GM23338 (cell line): ENCODE measurements around the gene CYP2W1. TPM values are rescaled to one million over a fixed set of nuclear protein-coding genes. Genes with fewer than 3 reads are reported as not detected.

Experiments used
- ATAC-seq: fragments of 200-7000 bp; cut with Tn5 transposase; 3 replicates; pipeline ENCODE4 v1.9.1; 2020
- DNase-seq: peaks from one replicate; pipeline ENCODE4 v3.0.0-alpha.2; 2015; ENCODE audit warnings: low spot score
- H2AFZ ChIP-seq: fragments of 200-600 bp; sonication (generic); 2 replicates; pipeline ENCODE4 v1.8.0; 2016; ENCODE audit warnings: antibody characterized with exemption, mild to moderate bottlenecking, moderate library complexity
- H3F3A ChIP-seq: fragments of 200-600 bp; sonication (generic); replicated peaks from 2 replicates; pipeline ENCODE4 v1.8.0; 2017; ENCODE audit warnings: antibody characterized with exemption, mixed run types, low read depth
- H3K27ac ChIP-seq: fragments of 200-600 bp; sonication (generic); 2 replicates; pipeline ENCODE4 v1.6.1; 2016; ENCODE audit warnings: low read depth
- H3K27me3 ChIP-seq: fragments of 200-600 bp; sonication (generic); 2 replicates; pipeline ENCODE4 v1.8.0; 2016; ENCODE audit warnings: mild to moderate bottlenecking, mixed run types, moderate library complexity; ENCODE audit not compliant: insufficient read depth
- H3K36me3 ChIP-seq: fragments of 200-600 bp; sonication (generic); 2 replicates; pipeline ENCODE4 v1.8.0; 2016; ENCODE audit warnings: mild to moderate bottlenecking; ENCODE audit not compliant: insufficient read depth
- H3K4me1 ChIP-seq: fragments of 200-600 bp; sonication (generic); 2 replicates; pipeline ENCODE4 v1.8.0; 2016; ENCODE audit warnings: mild to moderate bottlenecking, moderate library complexity; ENCODE audit not compliant: insufficient read depth
- H3K4me2 ChIP-seq: fragments of 200-600 bp; sonication (generic); 2 replicates; pipeline ENCODE4 v1.7.1; 2017; ENCODE audit warnings: mixed run types
- H3K4me3 ChIP-seq: fragments of 200-600 bp; sonication (generic); 2 replicates; pipeline ENCODE4 v1.6.1; 2016; ENCODE audit warnings: mixed run types
- H3K79me2 ChIP-seq: fragments of 200-600 bp; sonication (generic); replicated peaks from 2 replicates; pipeline ENCODE4 v1.8.0; 2017; ENCODE audit warnings: mild to moderate bottlenecking; ENCODE audit not compliant: insufficient read depth
- H3K9me2 ChIP-seq: fragments of 200-600 bp; sonication (generic); 2 replicates; pipeline ENCODE4 v1.8.0; 2017; ENCODE audit not compliant: insufficient read depth
- H4K20me1 ChIP-seq: fragments of 200-600 bp; sonication (generic); replicated peaks from 2 replicates; pipeline ENCODE4 v1.8.0; 2017; ENCODE audit warnings: mild to moderate bottlenecking; ENCODE audit not compliant: insufficient read depth
- H3K27ac Mint-ChIP-seq: 2 replicates; pipeline ENCODE4 v1.8.0; 2020; ENCODE audit warnings: inconsistent platforms, mild to moderate bottlenecking, moderate library complexity, mixed read lengths
- H3K27me3 Mint-ChIP-seq: 3 replicates; pipeline ENCODE4 v1.8.0; 2022; ENCODE audit warnings: low read depth, mild to moderate bottlenecking, moderate library complexity, mixed read lengths, inconsistent platforms; ENCODE audit not compliant: insufficient read depth, poor library complexity
- H3K36me3 Mint-ChIP-seq: 3 replicates; pipeline ENCODE4 v1.8.0; 2021; ENCODE audit warnings: low read depth, mild to moderate bottlenecking, inconsistent platforms, moderate library complexity, mixed read lengths
- H3K4me1 Mint-ChIP-seq: 3 replicates; pipeline ENCODE4 v1.8.0; 2020; ENCODE audit warnings: mild to moderate bottlenecking, inconsistent platforms, mixed read lengths
- H3K4me3 Mint-ChIP-seq: 3 replicates; pipeline ENCODE4 v1.8.0; 2021; ENCODE audit warnings: moderate library complexity, mild to moderate bottlenecking, inconsistent platforms, mixed read lengths
- H3K9me3 Mint-ChIP-seq: 3 replicates; pipeline ENCODE4 v1.8.0; 2020; ENCODE audit warnings: moderate library complexity, mild to moderate bottlenecking, inconsistent platforms, mixed read lengths
- CREB1 ChIP-seq: fragments of 250-450 bp; sonication (Bioruptor Pico); IDR thresholded peaks from 2 replicates; pipeline ENCODE4 v1.5.0; 2020; ENCODE audit warnings: low read depth, mild to moderate bottlenecking, moderate library complexity
- CTCF ChIP-seq, 2 experiments: fragments of 200-600 bp in 1 of 2; sonication (generic) in 1 of 2; conservative IDR thresholded peaks; 2 replicates each; pipeline versions ENCODE4 v1.5.1 to v1.6.1; 2016 to 2017; ENCODE audit warnings: antibody characterized with exemption in 2 of 2, low read depth in 2 of 2, mild to moderate bottlenecking in 2 of 2, moderate library complexity in 1 of 2
- ETS1 ChIP-seq: IDR thresholded peaks from 2 replicates; pipeline ENCODE4 v1.6.1; 2016; ENCODE audit warnings: antibody characterized with exemption
- EZH2 ChIP-seq: fragments of 200-600 bp; sonication (generic); IDR thresholded peaks from one replicate; pipeline ENCODE4 v1.8.0; 2017; ENCODE audit warnings: antibody characterized with exemption, mild to moderate bottlenecking, low read depth; ENCODE audit not compliant: unreplicated experiment
- JUNB ChIP-seq: IDR thresholded peaks from one replicate; pipeline ENCODE4 v1.6.1; 2016; ENCODE audit warnings: antibody characterized with exemption; ENCODE audit not compliant: unreplicated experiment
- NANOG ChIP-seq: IDR thresholded peaks from 2 replicates; pipeline ENCODE4 v1.6.1; 2016; ENCODE audit warnings: antibody characterized with exemption, borderline replicate concordance
- POLR2AphosphoS5 ChIP-seq: IDR thresholded peaks from 2 replicates; pipeline ENCODE4 v1.6.1; 2016; ENCODE audit warnings: antibody characterized with exemption, low read depth
- STAT1 ChIP-seq: IDR thresholded peaks from one replicate; pipeline ENCODE4 v1.6.1; 2016; ENCODE audit warnings: antibody characterized with exemption; ENCODE audit not compliant: unreplicated experiment
- ZNF114 ChIP-seq: fragments of 250-450 bp; sonication (Bioruptor Pico); IDR thresholded peaks from 2 replicates; pipeline ENCODE4 v1.5.0; 2020; ENCODE audit warnings: mild to moderate bottlenecking, moderate library complexity
- polyA plus RNA-seq: library from polyadenylated mRNA; unstranded; fragments of >200 nt; fragmentation: Nextera tagmentation; extraction: Ambion mirVana; gene quantifications from 2 replicates; pipeline ENCODE4 v1.2.1, GENCODE V29; 2016
- total RNA-seq: library from RNA; depleted of rRNA; stranded (reverse); fragments of >200 nt; shearing (Covaris generic); gene quantifications from 2 replicates; pipeline ENCODE4 v1.2.3, GENCODE V29; 2014
- TF ChIP-seq, protein P1 (sequence below): IDR thresholded peaks from one replicate; pipeline ENCODE4 v1.6.1; 2018; ENCODE audit warnings: antibody characterized with exemption; ENCODE audit not compliant: unreplicated experiment

The CYP2W1 gene
- total and polyA plus RNA-seq, 2 experiments from 2014 or later = not detected

DNA sequence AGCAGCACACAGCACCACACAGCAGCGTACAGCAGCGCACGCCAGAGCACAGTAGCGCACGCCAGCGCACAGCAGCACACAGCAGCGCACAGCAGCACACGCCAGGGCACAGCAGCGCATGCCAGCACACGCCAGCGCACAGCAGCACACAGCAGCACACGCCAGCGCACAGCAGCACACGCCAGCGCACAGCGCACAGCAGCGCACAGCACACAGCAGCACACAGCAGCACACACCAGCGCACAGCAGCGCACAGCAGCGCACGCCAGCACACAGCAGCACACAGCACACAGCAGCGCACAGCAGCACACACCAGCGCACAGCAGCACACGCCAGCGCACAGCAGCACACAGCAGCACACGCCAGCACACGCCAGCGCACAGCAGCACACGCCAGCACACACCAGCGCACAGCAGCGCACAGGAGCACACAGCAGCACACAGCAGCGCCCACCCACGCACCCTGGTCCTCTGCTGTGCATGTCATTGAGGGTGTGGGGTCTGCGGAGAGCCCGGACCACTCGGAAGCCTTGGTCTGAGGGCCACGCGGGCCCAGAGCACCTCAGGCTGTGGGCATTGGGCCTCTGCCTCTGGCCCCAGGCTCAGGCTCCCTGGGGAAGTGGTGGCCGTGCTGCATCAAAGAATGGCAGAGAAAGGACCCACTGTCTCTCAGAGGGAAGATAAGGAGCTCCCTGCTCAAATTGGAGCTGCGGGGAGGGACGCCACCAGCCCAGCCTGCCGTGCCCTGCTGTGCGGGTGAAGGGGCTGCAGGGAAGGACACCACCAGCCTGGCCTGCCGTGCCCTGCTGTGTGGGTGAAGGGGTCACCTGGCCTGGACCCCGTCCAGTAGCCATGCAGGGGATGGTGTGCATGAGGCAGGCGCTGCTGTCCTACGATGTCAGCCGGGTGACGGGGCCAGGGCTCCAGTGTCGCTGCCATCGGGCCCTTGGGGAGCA lies 33.9 kb downstream of the CYP2W1 start (continued):
- no peak for TF ChIP-seq ZNF114 (CRISPR knock-in tag)
- TF ChIP-seq, protein P1, sequence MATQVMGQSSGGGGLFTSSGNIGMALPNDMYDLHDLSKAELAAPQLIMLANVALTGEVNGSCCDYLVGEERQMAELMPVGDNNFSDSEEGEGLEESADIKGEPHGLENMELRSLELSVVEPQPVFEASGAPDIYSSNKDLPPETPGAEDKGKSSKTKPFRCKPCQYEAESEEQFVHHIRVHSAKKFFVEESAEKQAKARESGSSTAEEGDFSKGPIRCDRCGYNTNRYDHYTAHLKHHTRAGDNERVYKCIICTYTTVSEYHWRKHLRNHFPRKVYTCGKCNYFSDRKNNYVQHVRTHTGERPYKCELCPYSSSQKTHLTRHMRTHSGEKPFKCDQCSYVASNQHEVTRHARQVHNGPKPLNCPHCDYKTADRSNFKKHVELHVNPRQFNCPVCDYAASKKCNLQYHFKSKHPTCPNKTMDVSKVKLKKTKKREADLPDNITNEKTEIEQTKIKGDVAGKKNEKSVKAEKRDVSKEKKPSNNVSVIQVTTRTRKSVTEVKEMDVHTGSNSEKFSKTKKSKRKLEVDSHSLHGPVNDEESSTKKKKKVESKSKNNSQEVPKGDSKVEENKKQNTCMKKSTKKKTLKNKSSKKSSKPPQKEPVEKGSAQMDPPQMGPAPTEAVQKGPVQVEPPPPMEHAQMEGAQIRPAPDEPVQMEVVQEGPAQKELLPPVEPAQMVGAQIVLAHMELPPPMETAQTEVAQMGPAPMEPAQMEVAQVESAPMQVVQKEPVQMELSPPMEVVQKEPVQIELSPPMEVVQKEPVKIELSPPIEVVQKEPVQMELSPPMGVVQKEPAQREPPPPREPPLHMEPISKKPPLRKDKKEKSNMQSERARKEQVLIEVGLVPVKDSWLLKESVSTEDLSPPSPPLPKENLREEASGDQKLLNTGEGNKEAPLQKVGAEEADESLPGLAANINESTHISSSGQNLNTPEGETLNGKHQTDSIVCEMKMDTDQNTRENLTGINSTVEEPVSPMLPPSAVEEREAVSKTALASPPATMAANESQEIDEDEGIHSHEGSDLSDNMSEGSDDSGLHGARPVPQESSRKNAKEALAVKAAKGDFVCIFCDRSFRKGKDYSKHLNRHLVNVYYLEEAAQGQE = no peak
- no peak for TF ChIP-seq CREB1
- TF ChIP-seq EZH2 = no peak
- TF ChIP-seq JUNB = no peak
- no peak for TF ChIP-seq POLR2AphosphoS5

GRCh38 chr7:1017586-1018333 lies 34.8 kb downstream of the CYP2W1 start:
- no peaks in the 10 kb centered on the region for H3K27me3 ChIP-seq
- DNase-seq (no peak), ATAC-seq (no peak)
- Mint-ChIP-seq H3K4me3 (no peak overlapping the region), H3K27me3 (peaks cover 7% of the 10 kb centered on the region), H3K9me3 (no peaks in the 10 kb centered on the region; the same call in 2 of the 3 replicates), H3K27ac (peak overlapping the region; percentile 80; the same call in 1 of the 2 replicates), H3K4me1 (no peaks in the 10 kb centered on the region; the same call in 2 of the 3 replicates), H3K36me3 (peaks cover 8% of the 10 kb centered on the region; the same call in 2 of the 3 replicates)
- no peak overlapping the region for H3K4me3 ChIP-seq
- no peaks in the 10 kb centered on the region for H3K4me1 ChIP-seq
- H3K36me3 ChIP-seq = no peaks in the 10 kb centered on the region
- no peaks in the 10 kb centered on the region for H3F3A ChIP-seq
- no peak overlapping the region for H3K4me2 ChIP-seq
- no peaks in the 10 kb centered on the region for H3K9me2 ChIP-seq
- H3K27ac ChIP-seq = no peak overlapping the region
- 0 out of 2 replicates have a peak, but pooled peaks cover 9% of the 10 kb centered on the region for H3K79me2 ChIP-seq
- H4K20me1 ChIP-seq = peaks cover 11% of the 10 kb centered on the region; the same call in 1 of the 2 replicates
- H2AFZ ChIP-seq = no peak overlapping the region
- no peak for TF ChIP-seq ETS1
- TF ChIP-seq STAT1 = no peak
- no peak for TF ChIP-seq CTCF (conservative IDR thresholded peaks at IDR 0.05; ENCODE audit: low read depth in 2 of 2)
- no peak for TF ChIP-seq NANOG
- TF ChIP-seq ZNF114 (CRISPR knock-in tag) = no peak
- no peak for TF ChIP-seq JUNB
